Gastroesophageal sphincter (tissue), 4 donors: ENCODE measurements around the gene PFN4. TPM values are rescaled to one million over a fixed set of nuclear protein-coding genes. Genes with fewer than 3 reads are reported as not detected.
"Not testable (repeated sequence)": the region's sequence is repeated elsewhere in the genome, so short reads cannot be mapped to it uniquely, and the experiment has no call there.

Experiments used
- ATAC-seq: fragments of 150-250 bp; one replicate; pipeline ENCODE4 v1.9.1; 2016; ENCODE audit warnings: mild to moderate bottlenecking, moderate library complexity
- H3K27ac ChIP-seq, 4 donors: fragments of 200-600 bp; sonication (generic) in 3 of 4; 1 replicate in 3 of 4; 2 replicates in 1 of 4; pipeline ENCODE4 v1.5.1; 2016 to 2019
- H3K27me3 ChIP-seq: fragments of 200-600 bp; sonication (generic); one replicate; pipeline ENCODE4 v1.5.1; 2019
- H3K36me3 ChIP-seq, 2 donors: fragments of 200-600 bp; sonication (generic); one replicate each; pipeline ENCODE4 v1.5.1; 2019; ENCODE audit warnings: control low read depth in 1 of 2
- H3K4me1 ChIP-seq, 3 donors: fragments of 200-600 bp; sonication (generic); 1 replicate in 2 of 3; 2 replicates in 1 of 3; pipeline ENCODE4 v1.5.1; 2016 to 2019; ENCODE audit warnings: control low read depth in 2 of 3
- H3K4me3 ChIP-seq, 2 donors: fragments of 200-600 bp; sonication (generic); one replicate each; pipeline ENCODE4 v1.5.1; 2019; ENCODE audit warnings: mild to moderate bottlenecking in 1 of 2, moderate library complexity in 1 of 2
- H3K9me3 ChIP-seq, 3 donors: fragments of 200-600 bp; sonication (generic); one replicate each; pipeline ENCODE4 v1.5.1; 2017 to 2019; ENCODE audit warnings: control low read depth in 2 of 3
- EP300 ChIP-seq: sonication (generic); formaldehyde crosslinking; IDR thresholded peaks from one replicate; pipeline ENCODE4 v1.6.1; 2017; ENCODE audit warnings: antibody characterized with exemption, mild to moderate bottlenecking
- POLR2A ChIP-seq, 2 donors: fragments of 450-650 bp; IDR thresholded peaks; one replicate each; pipeline ENCODE4 v1.6.1; 2017; ENCODE audit warnings: antibody characterized with exemption in 2 of 2, mild to moderate bottlenecking in 2 of 2, moderate library complexity in 1 of 2
- POLR2AphosphoS5 ChIP-seq: sonication (generic); formaldehyde crosslinking; IDR thresholded peaks from one replicate; pipeline ENCODE4 v1.6.1; 2017; ENCODE audit warnings: antibody characterized with exemption
- WGBS, 2 donors: methylation state at CpG; one replicate each; pipeline ENCODE4 v1.1.5; 2018; ENCODE audit warnings: low coverage in 1 of 2; 5-methylcytosine and 5-hydroxymethylcytosine counted together
- total RNA-seq, 4 donors: library from RNA; depleted of rRNA; stranded (reverse); fragments of >200 nt; gene quantifications; one replicate each; pipeline ENCODE4 v1.1.0, GENCODE V29; 2016
- TF ChIP-seq, protein P1 (sequence below), 4 experiments: fragments of 200-600 bp in 2 of 4; fragments of 450-650 bp in 2 of 4; sonication (generic) in 1 of 4; IDR thresholded peaks; one replicate each; pipeline ENCODE4 v1.5.1; 2017 to 2019; ENCODE audit warnings: antibody characterized with exemption in 4 of 4, mild to moderate bottlenecking in 2 of 4, moderate library complexity in 2 of 4

The PFN4 gene
- total RNA-seq, 4 donors from 2014 or later = 0.94 TPM; not detected in 3

DNA sequence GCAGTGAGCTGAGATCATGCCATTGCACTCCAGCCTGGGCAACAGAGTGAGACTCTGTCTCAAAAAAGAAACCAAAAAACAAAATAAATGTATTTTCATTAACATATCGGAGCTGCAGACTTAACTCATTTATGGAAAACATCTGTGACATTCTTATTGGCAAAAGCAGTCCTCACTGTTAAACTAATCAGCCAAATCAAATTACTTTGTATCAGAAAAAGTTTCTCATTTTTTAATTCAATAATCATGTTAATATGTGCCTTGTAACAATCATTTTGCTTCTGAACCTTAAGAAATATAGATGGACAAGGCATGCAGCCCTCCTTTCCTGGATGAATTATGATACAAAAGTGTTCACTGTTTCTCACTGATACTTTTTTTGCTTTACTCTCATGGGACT, 20.5 kb downstream of the PFN4 start:
- Histone ChIP-seq H3K4me3 (no peak overlapping the region), H3K27ac (no peak overlapping the region), H3K9me3 (no peaks in the 10 kb centered on the region), H3K27me3 (no peaks in the 10 kb centered on the region), H3K36me3 (peaks cover 0 to 29% of the 10 kb centered on the region in 2 donors), H3K4me1 (peaks cover 0 to 9% (median 0%) of the 10 kb centered on the region in 3 donors)
- no peak for TF ChIP-seq EP300
- WGBS, 2 donors = 56 to 81% methylated on average over 1 of the region's 1 CpG
- ATAC-seq = no peak

DNA sequence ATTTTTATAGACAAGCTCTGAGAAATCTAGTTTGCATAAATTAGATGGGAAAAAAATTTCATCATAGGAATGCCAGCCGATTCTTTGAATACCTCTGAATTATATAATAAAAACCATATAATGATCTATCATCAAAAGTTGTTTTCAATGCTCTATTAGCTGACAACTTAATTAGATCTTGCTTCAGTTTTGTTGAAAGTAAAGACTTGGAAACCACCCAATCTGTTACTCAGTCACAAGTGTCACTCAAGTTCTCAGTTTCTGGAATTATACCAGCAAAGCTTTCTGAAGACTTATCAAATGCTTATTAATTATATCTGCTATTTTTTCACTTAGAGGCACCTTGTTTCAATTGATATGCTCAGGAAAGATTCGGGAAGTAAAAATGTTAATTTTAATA, 21.1 kb downstream of the PFN4 start:
- Histone ChIP-seq H3K9me3 (no peaks in the 10 kb centered on the region), H3K27me3 (no peaks in the 10 kb centered on the region), H3K4me1 (peaks cover 0 to 9% (median 0%) of the 10 kb centered on the region in 3 donors), H3K4me3 (no peak overlapping the region), H3K36me3 (peaks cover 0 to 30% of the 10 kb centered on the region in 2 donors), H3K27ac (no peak overlapping the region)
- TF ChIP-seq, protein P1, sequence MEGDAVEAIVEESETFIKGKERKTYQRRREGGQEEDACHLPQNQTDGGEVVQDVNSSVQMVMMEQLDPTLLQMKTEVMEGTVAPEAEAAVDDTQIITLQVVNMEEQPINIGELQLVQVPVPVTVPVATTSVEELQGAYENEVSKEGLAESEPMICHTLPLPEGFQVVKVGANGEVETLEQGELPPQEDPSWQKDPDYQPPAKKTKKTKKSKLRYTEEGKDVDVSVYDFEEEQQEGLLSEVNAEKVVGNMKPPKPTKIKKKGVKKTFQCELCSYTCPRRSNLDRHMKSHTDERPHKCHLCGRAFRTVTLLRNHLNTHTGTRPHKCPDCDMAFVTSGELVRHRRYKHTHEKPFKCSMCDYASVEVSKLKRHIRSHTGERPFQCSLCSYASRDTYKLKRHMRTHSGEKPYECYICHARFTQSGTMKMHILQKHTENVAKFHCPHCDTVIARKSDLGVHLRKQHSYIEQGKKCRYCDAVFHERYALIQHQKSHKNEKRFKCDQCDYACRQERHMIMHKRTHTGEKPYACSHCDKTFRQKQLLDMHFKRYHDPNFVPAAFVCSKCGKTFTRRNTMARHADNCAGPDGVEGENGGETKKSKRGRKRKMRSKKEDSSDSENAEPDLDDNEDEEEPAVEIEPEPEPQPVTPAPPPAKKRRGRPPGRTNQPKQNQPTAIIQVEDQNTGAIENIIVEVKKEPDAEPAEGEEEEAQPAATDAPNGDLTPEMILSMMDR (IDR thresholded peaks at IDR 0.05) = no peak
- TF ChIP-seq EP300 (no peak), POLR2A (IDR thresholded peaks at IDR 0.05) (no peak), POLR2AphosphoS5 (no peak)
- no peak for ATAC-seq
- WGBS, 2 donors = 92 to 94% methylated on average over 2 of the region's 2 CpGs

DNA sequence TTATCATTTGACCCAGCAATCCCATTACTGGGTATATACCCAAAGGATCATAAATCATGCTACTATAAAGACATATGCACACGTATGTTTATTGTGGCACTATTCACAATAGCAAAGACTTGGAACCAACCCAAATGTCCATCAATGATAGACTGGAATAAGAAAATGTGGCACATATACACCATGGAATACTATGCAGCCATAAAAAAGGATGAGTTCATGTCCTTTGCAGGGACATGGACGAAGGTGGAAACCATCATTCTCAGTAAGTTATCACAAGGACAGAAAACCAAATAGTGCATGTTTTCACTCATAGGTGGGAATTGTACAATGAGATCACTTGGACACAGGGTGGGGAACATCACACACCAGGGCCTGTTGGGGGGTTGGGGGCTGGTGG, 22.4 kb downstream of the PFN4 start:
- H3K9me3 ChIP-seq = not testable (repeated sequence)
- WGBS, 2 donors = 100% methylated on average over 1 to 2 of the region's 2 CpGs

DNA sequence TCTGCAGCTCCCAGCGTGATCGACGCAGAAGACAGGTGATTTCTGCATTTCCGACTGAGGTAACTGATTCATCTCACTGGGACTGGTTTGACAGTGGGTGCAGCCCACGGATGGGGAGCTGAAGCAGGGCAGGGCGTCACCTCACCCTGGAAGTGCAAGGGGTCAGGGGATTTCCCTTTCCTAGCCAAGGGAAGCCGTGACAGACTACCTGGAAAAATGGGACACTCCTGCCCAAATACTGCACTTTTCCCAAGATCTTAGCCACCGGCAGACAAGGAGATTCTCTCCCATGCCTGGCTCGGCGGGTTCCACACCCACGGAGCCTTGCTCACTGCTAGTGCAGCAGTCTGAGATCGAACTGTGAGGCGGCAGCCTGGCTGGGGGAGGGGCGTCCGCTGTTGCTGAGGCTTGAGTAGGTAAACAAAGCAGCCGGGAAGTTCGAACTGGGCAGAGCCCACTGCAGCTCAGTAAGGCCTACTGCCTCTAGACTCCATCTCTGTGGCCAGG, 27.9 kb downstream of the PFN4 start:
- ATAC-seq, H3K9me3 ChIP-seq, H3K27me3 ChIP-seq, H3K27ac ChIP-seq, H3K4me1 ChIP-seq, H3K4me3 ChIP-seq: not testable (repeated sequence)
- peaks cover 0 to 45% of the 10 kb centered on the region in 2 donors for H3K36me3 ChIP-seq
- WGBS, 2 donors = 98% methylated on average over 5 of the region's 17 CpGs; no CpG with 5 or more reads in 1 of the 2 donors

More for the DNA sequence above, 22.4 kb downstream of the PFN4 start:
- not testable (repeated sequence) for H3K4me1 ChIP-seq, H3K4me3 ChIP-seq, H3K27me3 ChIP-seq, ATAC-seq, H3K27ac ChIP-seq
- H3K36me3 ChIP-seq = peaks cover 0 to 42% of the 10 kb centered on the region in 2 donors

DNA sequence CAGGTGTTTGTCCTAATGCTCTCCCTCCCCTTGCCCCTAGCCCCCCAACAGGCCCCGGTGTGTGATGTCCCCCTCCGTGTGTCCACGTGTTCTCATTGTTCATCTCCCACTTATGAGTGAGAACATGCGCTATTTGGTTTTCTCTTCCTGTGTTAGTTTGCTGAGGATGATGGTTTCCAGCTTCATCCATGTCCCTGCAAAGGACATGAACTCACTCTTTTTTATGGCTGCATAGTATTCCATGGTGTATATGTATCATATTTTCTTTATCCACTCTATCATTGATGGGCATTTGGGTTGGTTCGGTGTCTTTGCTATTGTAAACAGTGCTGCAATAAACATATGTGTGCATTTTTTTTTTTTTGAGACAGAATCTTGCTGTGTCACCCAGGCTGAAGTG, 29.9 kb downstream of the PFN4 start:
- not testable (repeated sequence) for H3K4me1 ChIP-seq, H3K27ac ChIP-seq, ATAC-seq, H3K27me3 ChIP-seq, H3K9me3 ChIP-seq, H3K4me3 ChIP-seq
- peaks cover 0 to 51% of the 10 kb centered on the region in 2 donors for H3K36me3 ChIP-seq
- WGBS, 2 donors = 86 to 95% methylated on average over 1 to 4 of the region's 5 CpGs

DNA sequence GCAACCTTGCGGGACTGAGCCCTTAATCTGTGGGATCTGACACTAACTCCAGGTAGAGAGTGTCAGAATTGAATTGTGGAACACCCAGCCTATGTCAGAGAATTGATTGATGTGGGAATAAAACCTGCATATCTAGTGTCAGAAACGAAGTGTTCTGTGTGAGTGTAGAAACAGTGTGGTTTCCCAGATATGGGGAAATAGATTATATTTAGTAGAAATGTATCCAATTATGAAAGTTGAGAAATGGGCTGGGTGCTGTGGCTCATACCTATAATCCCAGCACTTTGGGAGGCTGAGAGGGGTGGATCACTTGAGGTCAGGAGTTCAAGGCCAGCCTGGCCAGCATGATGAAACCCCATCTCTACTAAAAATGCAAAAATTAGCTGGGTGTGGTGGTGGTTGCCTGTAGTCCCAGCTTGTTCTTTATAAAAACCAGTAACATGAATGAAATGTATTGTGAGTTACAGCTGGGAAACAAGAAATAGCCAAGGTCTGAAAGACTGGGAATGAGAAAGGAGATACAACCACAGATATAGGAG, 34.2 kb downstream of the PFN4 start:
- no peak for ATAC-seq
- no peak overlapping the region for H3K27ac ChIP-seq
- no peaks in the 10 kb centered on the region for H3K27me3 ChIP-seq
- H3K36me3 ChIP-seq = peaks cover 0 to 33% of the 10 kb centered on the region in 2 donors
- no peak overlapping the region for H3K4me3 ChIP-seq
- TF ChIP-seq, protein P1 (IDR thresholded peaks at IDR 0.05) = no peak
- TF ChIP-seq EP300 (no peak), POLR2AphosphoS5 (no peak), POLR2A (IDR thresholded peaks at IDR 0.05) (no peak)
- H3K9me3 ChIP-seq = no peaks in the 10 kb centered on the region
- WGBS, 2 donors = 85 to 96% methylated on average over 1 to 2 of the region's 2 CpGs
- H3K4me1 ChIP-seq = peaks cover 0 to 12% (median 5%) of the 10 kb centered on the region in 3 donors

DNA sequence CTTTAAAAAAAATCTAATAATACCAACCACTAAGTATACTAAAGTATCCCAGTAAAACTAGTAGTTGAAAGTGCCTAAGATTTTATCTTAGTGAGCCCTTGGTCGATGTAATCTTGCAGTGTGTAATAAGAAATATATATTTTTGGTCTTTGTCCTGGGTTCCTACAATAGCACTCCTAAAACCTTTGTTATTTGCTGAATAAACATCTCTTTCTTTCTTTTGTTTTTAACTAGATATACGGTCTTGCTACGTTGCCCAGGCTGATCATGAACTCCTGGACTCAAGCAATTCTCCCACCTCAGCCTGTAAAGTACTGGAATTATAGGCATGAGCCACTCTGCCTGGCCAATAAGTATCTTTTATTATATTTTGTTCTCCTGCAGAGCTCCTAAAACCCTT, 36.1 kb downstream of the PFN4 start:
- WGBS, 2 donors = 77 to 87% methylated on average over 2 to 3 of the region's 3 CpGs
- no peaks in the 10 kb centered on the region for H3K9me3 ChIP-seq
- H3K27me3 ChIP-seq = no peaks in the 10 kb centered on the region
- H3K4me3 ChIP-seq = no peak overlapping the region
- TF ChIP-seq EP300 = no peak
- TF ChIP-seq POLR2A (IDR thresholded peaks at IDR 0.05) = no peak
- TF ChIP-seq POLR2AphosphoS5 = no peak
- TF ChIP-seq, protein P1 (IDR thresholded peaks at IDR 0.05) = no peak
- peaks cover 0 to 24% (median 11%) of the 10 kb centered on the region in 3 donors for H3K4me1 ChIP-seq
- no peak overlapping the region for H3K27ac ChIP-seq
- ATAC-seq = no peak
- H3K36me3 ChIP-seq = peaks cover 0 to 34% of the 10 kb centered on the region in 2 donors
